Prostate gland (tissue), 2 donors: Measurements from ENCODE around the gene GCHFR. TPM values are rescaled to one million over a fixed set of nuclear protein-coding genes. Genes with fewer than 3 reads are reported as not detected.

Experiments used
- DNase-seq: peaks from one replicate; pipeline ENCODE4 v3.0.0-alpha.2; 2019; ENCODE audit warnings: low spot score
- H3K27ac ChIP-seq, 2 donors: fragments of 200-600 bp; sonication (generic); 2 replicates each; pipeline ENCODE4 v1.5.1; 2017 to 2019
- H3K27me3 ChIP-seq: fragments of 200-600 bp; sonication (generic); replicated peaks from 2 replicates; pipeline ENCODE4 v1.5.1; 2019; ENCODE audit not compliant: insufficient read depth
- H3K36me3 ChIP-seq, 2 donors: fragments of 200-600 bp; sonication (generic); 1 replicate in 1 of 2; 2 replicates in 1 of 2; pipeline versions ENCODE4 v1.5.1 to v1.8.1; 2017 to 2019
- H3K4me1 ChIP-seq: fragments of 200-600 bp; sonication (generic); replicated peaks from 2 replicates; pipeline ENCODE4 v1.5.1; 2019
- H3K4me3 ChIP-seq, 2 donors: fragments of 200-600 bp; sonication (generic); 2 replicates each; pipeline ENCODE4 v1.5.1; 2017 to 2019
- H3K9me3 ChIP-seq: fragments of 200-600 bp; sonication (generic); 2 replicates; pipeline ENCODE4 v1.5.1; 2017
- POLR2A ChIP-seq: fragments of 450-650 bp; IDR thresholded peaks from one replicate; pipeline ENCODE4 v1.6.1; 2016; ENCODE audit warnings: antibody characterized with exemption, mild to moderate bottlenecking
- POLR2AphosphoS5 ChIP-seq: sonication (generic); formaldehyde crosslinking; IDR thresholded peaks from one replicate; pipeline ENCODE4 v1.6.1; 2017; ENCODE audit warnings: antibody characterized with exemption
- WGBS: methylation state at CpG from one replicate; pipeline ENCODE4 v1.1.5; 2018; 5-methylcytosine and 5-hydroxymethylcytosine counted together
- intact Hi-C: fragments of 100-400 bp; cut with DNase I; formaldehyde crosslinking; loops from one replicate; pipeline ENCODE4 v1.14.2; 2022
- small RNA-seq, 2 donors: library from RNA; depleted of rRNA; stranded (forward); fragments of <200 nt; gene quantifications; one replicate each; pipeline ENCODE3, GENCODE V24; 2016
- total RNA-seq, 2 donors: library from RNA; depleted of rRNA; stranded (reverse); fragments of >200 nt; gene quantifications; one replicate each; pipeline ENCODE4 v1.1.0, GENCODE V29; 2016
- TF ChIP-seq, protein P1 (sequence below), 4 experiments: fragments of 200-600 bp in 2 of 4; fragments of 450-650 bp in 2 of 4; sonication (generic) in 2 of 4; IDR thresholded peaks; 1 replicate in 3 of 4; 2 replicates in 1 of 4; pipeline ENCODE4 v1.5.1; 2016 to 2019; ENCODE audit warnings: antibody characterized with exemption in 4 of 4, mild to moderate bottlenecking in 2 of 4, moderate library complexity in 2 of 4

GCHFR gene
- total RNA-seq, 2 donors from 2014 or later, result 14.3 to 61.3 TPM

- no peak for TF ChIP-seq POLR2AphosphoS5
- TF ChIP-seq POLR2A, result no peak
- TF ChIP-seq, protein P1, sequence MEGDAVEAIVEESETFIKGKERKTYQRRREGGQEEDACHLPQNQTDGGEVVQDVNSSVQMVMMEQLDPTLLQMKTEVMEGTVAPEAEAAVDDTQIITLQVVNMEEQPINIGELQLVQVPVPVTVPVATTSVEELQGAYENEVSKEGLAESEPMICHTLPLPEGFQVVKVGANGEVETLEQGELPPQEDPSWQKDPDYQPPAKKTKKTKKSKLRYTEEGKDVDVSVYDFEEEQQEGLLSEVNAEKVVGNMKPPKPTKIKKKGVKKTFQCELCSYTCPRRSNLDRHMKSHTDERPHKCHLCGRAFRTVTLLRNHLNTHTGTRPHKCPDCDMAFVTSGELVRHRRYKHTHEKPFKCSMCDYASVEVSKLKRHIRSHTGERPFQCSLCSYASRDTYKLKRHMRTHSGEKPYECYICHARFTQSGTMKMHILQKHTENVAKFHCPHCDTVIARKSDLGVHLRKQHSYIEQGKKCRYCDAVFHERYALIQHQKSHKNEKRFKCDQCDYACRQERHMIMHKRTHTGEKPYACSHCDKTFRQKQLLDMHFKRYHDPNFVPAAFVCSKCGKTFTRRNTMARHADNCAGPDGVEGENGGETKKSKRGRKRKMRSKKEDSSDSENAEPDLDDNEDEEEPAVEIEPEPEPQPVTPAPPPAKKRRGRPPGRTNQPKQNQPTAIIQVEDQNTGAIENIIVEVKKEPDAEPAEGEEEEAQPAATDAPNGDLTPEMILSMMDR (IDR thresholded peaks at IDR 0.05), result no peak
- Histone ChIP-seq H3K4me3 (no peak overlapping the region), H3K9me3 (no peaks in the 10 kb centered on the region), H3K36me3 (peaks cover 0 to 6% of the 10 kb centered on the region in 2 donors), H3K27me3 (no peaks in the 10 kb centered on the region), H3K4me1 (peaks cover 7% of the 10 kb centered on the region), H3K27ac (no peak overlapping the region)
- no peak for DNase-seq
- intact Hi-C loops, result no loop called here
- 94% methylated on average over 12 of the region's 12 CpGs for WGBS
Measured at GRCh38 chr15:40812721-40813425, 49.0 kb downstream of the GCHFR start.

- Histone ChIP-seq H3K27me3 (no peaks in the 10 kb centered on the region), H3K9me3 (no peaks in the 10 kb centered on the region), H3K4me3 (no peak overlapping the region), H3K4me1 (peaks cover 7% of the 10 kb centered on the region), H3K27ac (no peak overlapping the region), H3K36me3 (peaks cover 0 to 6% of the 10 kb centered on the region in 2 donors)
- intact Hi-C loops, result no loop called here
- peak; percentile 32 for DNase-seq
- 27% methylated on average over 4 of the region's 4 CpGs for WGBS
- TF ChIP-seq POLR2AphosphoS5, result no peak
- TF ChIP-seq, protein P1 (IDR thresholded peaks at IDR 0.05), result no peak
- no peak for TF ChIP-seq POLR2A
Measured at GRCh38 chr15:40815042-40815698, 51.3 kb downstream of the GCHFR start.

Small RNA genes lying within 50 kb of the gene (small RNA-seq; reads per million reads assigned to genes)
- gene SUMO2P15, result 0 reads per million in 2 donors

Other genes with a start within 250 kb of the GCHFR start
- 10 to 100 TPM; 17.5 to 27.5 TPM for gene CCDC32, start 199.0 kb upstream of the GCHFR start, total RNA-seq
- gene RPUSD2, start 194.8 kb upstream of the GCHFR start, total RNA-seq, result 10 to 100 TPM; 11.2 to 24.1 TPM
- gene KNL1, start 169.8 kb upstream of the GCHFR start, total RNA-seq, result 10 to 100 TPM in 1 of 2 donors, 1 to 10 TPM in 1; 1.6 to 18.7 TPM
- 1 to 10 TPM in 1 of 2 donors, under 1 TPM in 1; 0.82 to 5.1 TPM for gene RAD51, start 68.9 kb upstream of the GCHFR start, total RNA-seq
- 10 to 100 TPM; 28.2 to 31.9 TPM for gene RMDN3, start 8.8 kb upstream of the GCHFR start, total RNA-seq
- gene C15orf62, start 5.9 kb downstream of the GCHFR start, total RNA-seq, result 1 to 10 TPM in 1 of 2 donors, under 1 TPM in 1; 0.51 to 1.3 TPM
- gene ZFYVE19, start 43.0 kb downstream of the GCHFR start, total RNA-seq, result 10 to 100 TPM; 39.8 to 43.3 TPM
- 10 to 100 TPM; 29.2 to 29.6 TPM for gene DNAJC17, start 43.4 kb downstream of the GCHFR start, total RNA-seq
- gene PPP1R14D, start 64.6 kb downstream of the GCHFR start, total RNA-seq, result under 1 TPM in 1 of 2 donors, not detected in 1; 0.97 TPM
- gene SPINT1, start 80.0 kb downstream of the GCHFR start, total RNA-seq, result 100 to 1,000 TPM; 143 to 295 TPM
- gene RHOV, start 110.2 kb downstream of the GCHFR start, total RNA-seq, result 10 to 100 TPM in 1 of 2 donors, 1 to 10 TPM in 1; 5.9 to 11.7 TPM
- 10 to 100 TPM; 32.4 to 39.0 TPM for gene VPS18, start 130.4 kb downstream of the GCHFR start, total RNA-seq
- 1 to 10 TPM; 6.2 to 6.5 TPM for gene DLL4, start 165.3 kb downstream of the GCHFR start, total RNA-seq
- 1 to 10 TPM in 1 of 2 donors, under 1 TPM in 1; 0.18 to 2.7 TPM for gene CHAC1, start 189.4 kb downstream of the GCHFR start, total RNA-seq